Ovary (tissue), 9 donors: ENCODE results near the gene WWOX. TPM values are rescaled to one million over a fixed set of nuclear protein-coding genes. Genes with fewer than 3 reads are reported as not detected.

Source experiments
- DNase-seq, 5 donors: peaks; one replicate each; pipeline ENCODE4 v3.0.0-alpha.2; 2019 to 2020
- H3K27ac ChIP-seq, 2 donors: fragments of 200-600 bp; one replicate each; pipeline versions ENCODE4 v1.5.1 to v1.8.0; 2019 to 2022
- H3K27me3 ChIP-seq: fragments of 200-600 bp; one replicate; pipeline ENCODE4 v1.8.0; 2022
- H3K36me3 ChIP-seq: fragments of 200-600 bp; sonication (generic); one replicate; pipeline ENCODE4 v1.5.1; 2019
- H3K4me1 ChIP-seq: one replicate; pipeline ENCODE4 v1.8.1; 2013; ENCODE audit warnings: mild to moderate bottlenecking, moderate library complexity; ENCODE audit not compliant: insufficient read depth
- H3K4me3 ChIP-seq: fragments of 200-600 bp; sonication (generic); one replicate; pipeline ENCODE4 v1.5.1; 2017
- H3K9me3 ChIP-seq, 2 donors: fragments of 200-600 bp in 1 of 2; sonication (generic) in 1 of 2; one replicate each; pipeline versions ENCODE4 v1.5.1 to v1.8.1; 2013 to 2019; ENCODE audit warnings: mild to moderate bottlenecking in 1 of 2, moderate library complexity in 1 of 2
- EP300 ChIP-seq: sonication (generic); formaldehyde crosslinking; IDR thresholded peaks from one replicate; pipeline ENCODE4 v1.6.1; 2017; ENCODE audit warnings: antibody characterized with exemption
- POLR2A ChIP-seq: fragments of 450-650 bp; IDR thresholded peaks from one replicate; pipeline ENCODE4 v1.6.1; 2017; ENCODE audit warnings: antibody characterized with exemption, mild to moderate bottlenecking, moderate library complexity
- WGBS, 3 donors: extraction: QIAGEN DNeasy Blood & Tissue Kit in 1 of 3; methylation state at CpG; one replicate each; pipeline versions ENCODE4 v1.1.5 to v1.1.7; 2013 to 2017; 5-methylcytosine and 5-hydroxymethylcytosine counted together
- intact Hi-C, 4 donors: fragments of 100-400 bp; cut with DNase I; formaldehyde crosslinking; loops; one replicate each; pipeline versions ENCODE4 v1.11.0 to v1.15.1; 2022 to 2023
- polyA plus RNA-seq, 2 donors: library from polyadenylated mRNA; stranded (reverse); fragments of 200-250 nt in 1 of 2; fragments of 350-450 nt in 1 of 2; fragmentation: Illumina TruSeq in 1 of 2; extraction: RNeasy Lipid Tissue Mini Kit (QIAGEN cat#74804) in 1 of 2; gene quantifications; one replicate each; pipeline ENCODE4 v1.2.3, GENCODE V29; 2013 to 2014
- total RNA-seq, 7 donors: library from RNA; depleted of rRNA in 2 of 7; stranded (reverse); fragments of >200 nt in 2 of 7; fragmentation: NEBNext Ultra II Directional in 3 of 7; extraction: Animal tissue kit (Norgen Biotek cat#: 25700) in 3 of 7; gene quantifications; one replicate each; pipeline versions ENCODE4 v1.1.0 to v1.2.4, GENCODE V29; 2016 to 2023
- TF ChIP-seq, protein P1 (sequence below), 3 donors: fragments of 450-650 bp in 2 of 3; fragments of 200-600 bp in 1 of 3; IDR thresholded peaks; one replicate each; pipeline versions ENCODE4 v1.5.1 to v1.8.0; 2016 to 2022; ENCODE audit warnings: antibody characterized with exemption in 3 of 3, mild to moderate bottlenecking in 1 of 3
- donor health status: DM: no; HTN: no; CAD: no; lungs with moderate emphysema.
- donor health status: DM: no; HTN: no; CAD: no.
- donor health status: Bipolar disorder and iron deficiency.
- donor health status: DM: yes; HTN: yes; CAD: no.
- donor health status: DM: no; HTN: no; CAD: no.
- donor health status: DM: yes; HTN: yes; CAD: no.

The WWOX gene
- total and polyA plus RNA-seq, 9 donors: 11.0 to 40.5 (median 25.2) TPM

DNA sequence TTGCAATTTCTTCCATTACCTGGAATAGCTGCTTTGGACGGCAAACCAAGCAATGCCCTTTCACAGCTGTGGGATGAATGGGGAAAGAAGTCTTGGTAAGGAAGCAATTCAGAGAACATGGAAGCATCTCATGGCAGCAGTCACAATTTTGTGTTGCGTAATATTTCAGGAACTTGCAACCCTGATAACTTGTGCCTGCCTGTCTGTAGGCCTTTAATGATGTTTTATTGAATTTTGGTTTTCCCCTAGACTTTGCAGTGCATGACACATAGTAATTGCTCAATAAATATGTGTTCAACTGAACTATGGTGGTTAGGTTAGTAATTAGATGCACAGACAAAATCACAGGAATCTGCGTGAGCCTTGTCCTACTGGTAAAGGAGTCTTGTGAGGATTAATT is 439.5 kb downstream of the WWOX start:
- H3K36me3 ChIP-seq: no peaks in the 10 kb centered on the region
- no peak for DNase-seq
- H3K4me3 ChIP-seq: no peak overlapping the region
- H3K27me3 ChIP-seq: no peaks in the 10 kb centered on the region
- TF ChIP-seq, protein P1, sequence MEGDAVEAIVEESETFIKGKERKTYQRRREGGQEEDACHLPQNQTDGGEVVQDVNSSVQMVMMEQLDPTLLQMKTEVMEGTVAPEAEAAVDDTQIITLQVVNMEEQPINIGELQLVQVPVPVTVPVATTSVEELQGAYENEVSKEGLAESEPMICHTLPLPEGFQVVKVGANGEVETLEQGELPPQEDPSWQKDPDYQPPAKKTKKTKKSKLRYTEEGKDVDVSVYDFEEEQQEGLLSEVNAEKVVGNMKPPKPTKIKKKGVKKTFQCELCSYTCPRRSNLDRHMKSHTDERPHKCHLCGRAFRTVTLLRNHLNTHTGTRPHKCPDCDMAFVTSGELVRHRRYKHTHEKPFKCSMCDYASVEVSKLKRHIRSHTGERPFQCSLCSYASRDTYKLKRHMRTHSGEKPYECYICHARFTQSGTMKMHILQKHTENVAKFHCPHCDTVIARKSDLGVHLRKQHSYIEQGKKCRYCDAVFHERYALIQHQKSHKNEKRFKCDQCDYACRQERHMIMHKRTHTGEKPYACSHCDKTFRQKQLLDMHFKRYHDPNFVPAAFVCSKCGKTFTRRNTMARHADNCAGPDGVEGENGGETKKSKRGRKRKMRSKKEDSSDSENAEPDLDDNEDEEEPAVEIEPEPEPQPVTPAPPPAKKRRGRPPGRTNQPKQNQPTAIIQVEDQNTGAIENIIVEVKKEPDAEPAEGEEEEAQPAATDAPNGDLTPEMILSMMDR (IDR thresholded peaks at IDR 0.05): no peak
- TF ChIP-seq POLR2A (no peak), EP300 (no peak)
- no peak overlapping the region for H3K27ac ChIP-seq
- intact Hi-C loops: no loop called here
- H3K9me3 ChIP-seq: no peaks in the 10 kb centered on the region
- 96 to 99% (median 97%) methylated on average over 3 of the region's 3 CpGs for WGBS, 3 donors
- peaks cover 3% of the 10 kb centered on the region for H3K4me1 ChIP-seq

DNA sequence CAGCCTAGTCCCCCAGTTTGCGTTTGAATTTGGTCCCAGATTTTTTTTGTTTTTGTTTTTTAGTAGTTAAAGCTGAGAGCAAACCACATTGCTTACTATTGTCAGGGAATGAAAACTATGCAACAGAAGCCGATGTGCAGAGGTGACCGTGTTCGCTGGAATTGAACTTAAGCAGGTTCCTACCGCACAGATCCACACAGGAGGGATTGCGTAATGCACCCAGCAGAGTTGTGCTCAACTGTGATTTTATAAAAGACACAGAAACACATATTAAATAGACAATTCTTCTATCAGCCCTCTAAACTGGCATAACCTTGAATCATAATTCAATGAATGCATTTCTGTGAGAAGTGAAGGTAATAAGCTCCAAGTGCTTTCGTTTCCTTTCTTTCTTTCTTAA is 443.0 kb downstream of the WWOX start:
- DNase-seq: no peak
- no peak overlapping the region for H3K27ac ChIP-seq
- H3K27me3 ChIP-seq: no peaks in the 10 kb centered on the region
- peaks cover 3% of the 10 kb centered on the region for H3K4me1 ChIP-seq
- 26 to 66% (median 41%) methylated on average over 7 of the region's 7 CpGs for WGBS, 3 donors
- intact Hi-C loops: no loop called here
- TF ChIP-seq, protein P1 (IDR thresholded peaks at IDR 0.05): no peak
- TF ChIP-seq EP300 (no peak), POLR2A (no peak)
- no peaks in the 10 kb centered on the region for H3K9me3 ChIP-seq
- H3K4me3 ChIP-seq: no peak overlapping the region
- H3K36me3 ChIP-seq: no peaks in the 10 kb centered on the region

DNA sequence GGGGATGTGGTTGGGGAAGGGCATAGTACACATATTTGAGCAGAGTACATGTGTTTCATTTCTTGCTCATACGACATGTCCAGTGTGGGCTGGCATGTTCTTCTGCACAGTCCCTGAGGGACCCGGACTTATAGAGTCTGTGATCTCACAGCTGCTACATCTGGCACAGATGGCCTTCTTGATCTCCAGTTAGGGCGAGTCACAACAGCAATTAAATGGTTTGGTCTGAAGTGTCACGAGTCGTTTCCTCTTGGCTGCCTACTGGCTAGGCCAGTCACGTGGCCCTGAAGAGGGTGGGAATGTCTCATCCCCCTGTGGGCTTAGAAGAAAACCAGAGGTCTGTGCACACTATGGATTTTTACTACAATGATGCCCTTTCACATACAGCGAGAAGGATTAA is 443.6 kb downstream of the WWOX start:
- Histone ChIP-seq H3K9me3 (no peaks in the 10 kb centered on the region), H3K27ac (no peak overlapping the region), H3K27me3 (no peaks in the 10 kb centered on the region), H3K4me1 (peaks cover 3% of the 10 kb centered on the region), H3K4me3 (no peak overlapping the region), H3K36me3 (no peaks in the 10 kb centered on the region)
- no peak for DNase-seq
- no peak for TF ChIP-seq POLR2A
- WGBS, 3 donors: 78 to 83% (median 82%) methylated on average over 7 of the region's 7 CpGs
- intact Hi-C loops: no loop called here

DNA sequence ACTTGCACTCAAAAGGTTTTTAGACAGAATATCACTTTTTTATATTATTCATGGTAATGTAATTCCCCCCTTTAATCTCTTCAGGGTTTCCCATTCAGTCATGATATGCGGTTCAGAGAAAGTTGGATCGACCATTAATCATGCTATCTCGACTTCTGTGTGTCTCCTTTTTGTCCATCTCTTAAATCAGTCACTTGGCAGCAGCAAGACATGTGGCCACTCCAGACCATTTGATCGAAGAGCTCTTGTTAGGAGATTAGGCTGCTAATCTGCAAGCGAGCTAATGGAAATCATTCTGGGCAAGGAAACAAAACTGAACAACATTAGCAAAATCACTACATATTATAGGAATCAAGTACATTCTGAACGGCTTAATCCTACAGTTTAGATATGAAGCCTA is 449.9 kb downstream of the WWOX start:
- TF ChIP-seq POLR2A (no peak), EP300 (no peak)
- TF ChIP-seq, protein P1 (IDR thresholded peaks at IDR 0.05): no peak

DNA sequence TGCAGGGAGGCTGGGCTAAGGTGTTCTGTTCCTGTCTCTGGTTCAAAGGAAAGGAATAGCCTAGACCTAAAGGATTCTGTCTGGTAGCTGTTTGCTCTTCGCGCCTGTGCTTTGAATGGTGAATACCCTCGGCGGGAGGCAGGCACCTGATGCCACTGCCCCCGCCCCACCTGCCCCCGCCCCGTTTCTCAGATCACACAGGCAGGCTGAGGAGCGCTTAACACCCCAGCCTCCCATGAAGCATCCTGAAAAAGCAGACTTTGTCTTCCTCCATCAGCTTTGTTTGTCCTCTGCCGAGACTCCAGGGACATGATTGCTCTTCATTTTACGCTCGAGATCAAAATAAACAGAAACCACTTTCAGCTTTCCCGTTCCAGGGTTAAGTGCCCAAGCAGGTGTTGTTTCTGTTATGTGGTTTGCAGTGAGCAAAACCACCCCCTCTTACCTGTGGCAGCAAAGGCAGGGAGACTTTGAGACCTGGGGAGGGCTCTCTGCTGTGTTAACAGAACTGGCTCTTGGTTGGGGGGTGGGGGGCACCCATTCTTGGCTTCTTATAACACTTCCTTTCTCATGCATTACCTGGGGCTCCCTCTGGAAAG is 452.1 kb downstream of the WWOX start:
- DNase-seq: no peak
- WGBS, 3 donors: 63 to 66% (median 64%) methylated on average over 12 of the region's 12 CpGs
- Histone ChIP-seq H3K36me3 (no peaks in the 10 kb centered on the region), H3K27ac (no peak overlapping the region), H3K27me3 (no peaks in the 10 kb centered on the region), H3K4me3 (no peak overlapping the region), H3K9me3 (no peaks in the 10 kb centered on the region), H3K4me1 (no peaks in the 10 kb centered on the region)
- intact Hi-C loops: no loop called here
- TF ChIP-seq POLR2A (no peak), EP300 (no peak)
- TF ChIP-seq, protein P1 (IDR thresholded peaks at IDR 0.05): no peak

More for the DNA sequence above, 449.9 kb downstream of the WWOX start:
- intact Hi-C loops: no loop called here
- no peak for DNase-seq
- Histone ChIP-seq H3K27ac (no peak overlapping the region), H3K4me3 (no peak overlapping the region), H3K27me3 (no peaks in the 10 kb centered on the region), H3K36me3 (no peaks in the 10 kb centered on the region), H3K9me3 (no peaks in the 10 kb centered on the region), H3K4me1 (no peaks in the 10 kb centered on the region)
- 79 to 83% (median 79%) methylated on average over 6 of the region's 6 CpGs for WGBS, 3 donors
